Panc1 (cell line): ENCODE measurements around the gene CFAP410. TPM values are rescaled to one million over a fixed set of nuclear protein-coding genes. Genes with fewer than 3 reads are reported as not detected.

Experiments used
- ATAC-seq: fragments of 200-7000 bp; cut with Tn5 transposase; 2 replicates; pipeline ENCODE4 v1.9.1; 2020; ENCODE audit warnings: mild to moderate bottlenecking, moderate library complexity
- BruUV-seq: library from RNA; stranded (reverse); fragments of 400-500 nt; replicated peaks from 2 replicates; lab custom pipeline; 2021; lab: Mats Ljungman, UMichigan
- CTCF ChIA-PET: fragments of 300-600 bp; sonication (Branson Sonifier 250); formaldehyde crosslinking; loops from one replicate; lab custom pipeline; 2022; ENCODE audit warnings: antibody characterized with exemption; lab: Charles Lee
- POLR2A ChIA-PET: fragments of 300-600 bp; sonication (Branson Sonifier 250); formaldehyde crosslinking; loops from one replicate; lab custom pipeline; 2022; ENCODE audit warnings: antibody characterized with exemption; lab: Charles Lee
- DNase-seq: peaks from one replicate; pipeline ENCODE4 v3.0.0-alpha.2; 2010; ENCODE audit warnings: low read depth, low spot score
- H3K27ac ChIP-seq: 2 replicates; pipeline ENCODE4 v1.5.1; 2011; ENCODE audit warnings: mild to moderate bottlenecking, low read length, inconsistent platforms
- H3K27me3 ChIP-seq: fragments of 200-500 bp; sonication (Bioruptor generic); 2 replicates; pipeline ENCODE4 v1.6.0; 2014; ENCODE audit warnings: low read length, inconsistent platforms; ENCODE audit not compliant: control insufficient read depth, insufficient read depth
- H3K36me3 ChIP-seq: fragments of 200-500 bp; sonication (Bioruptor generic); 2 replicates; pipeline ENCODE4 v1.5.1; 2014; ENCODE audit warnings: inconsistent platforms, mild to moderate bottlenecking, low read length, moderate library complexity; ENCODE audit not compliant: control insufficient read depth, insufficient read depth
- H3K4me1 ChIP-seq: 2 replicates; pipeline ENCODE4 v1.5.1; 2011; ENCODE audit warnings: inconsistent platforms, mild to moderate bottlenecking, low read length, moderate library complexity; ENCODE audit not compliant: control insufficient read depth, insufficient read depth
- H3K4me3 ChIP-seq, 2 experiments: 2 replicates each; pipeline ENCODE4 v1.5.1; 2011 to 2012; ENCODE audit warnings: low read depth in 2 of 2, low read length in 2 of 2, mild to moderate bottlenecking in 2 of 2, inconsistent platforms in 1 of 2, moderate library complexity in 1 of 2
- H3K9me3 ChIP-seq: fragments of 200-500 bp; sonication (Bioruptor generic); 2 replicates; pipeline ENCODE4 v1.5.1; 2014; ENCODE audit warnings: low read depth, mild to moderate bottlenecking, inconsistent platforms, low read length, moderate library complexity; ENCODE audit not compliant: control insufficient read depth, insufficient read depth
- CTCF ChIP-seq: fragments of 450-650 bp; IDR thresholded peaks from 2 replicates; pipeline ENCODE4 v1.5.1; 2017; ENCODE audit warnings: mild to moderate bottlenecking
- POLR2AphosphoS5 ChIP-seq: IDR thresholded peaks from 2 replicates; pipeline ENCODE4 v1.6.1; 2012; ENCODE audit warnings: mild to moderate bottlenecking, low read depth, low read length, moderate library complexity
- SIN3A ChIP-seq: IDR thresholded peaks from 2 replicates; pipeline ENCODE4 v1.6.1; 2012; ENCODE audit warnings: low read depth, mild to moderate bottlenecking, low read length, moderate library complexity, borderline replicate concordance; ENCODE audit not compliant: insufficient read depth
- TCF7L2 ChIP-seq: IDR thresholded peaks from 2 replicates; pipeline ENCODE4 v1.6.1; 2011; ENCODE audit warnings: mild to moderate bottlenecking, low read depth, low read length, inconsistent platforms
- in situ Hi-C: cut with HindIII; loops from 2 replicates; pipeline ENCODE4 v1.10.0; 2016; ENCODE audit warnings: low sequenced_read_pairs, low pct_unique_long_range_greater_than_20kb
- intact Hi-C: fragments of 100-400 bp; cut with micrococcal nuclease; formaldehyde crosslinking; loops from one replicate; pipeline ENCODE4 v1.10.0; 2022; ENCODE audit not compliant: unreplicated experiment
- total RNA-seq: library from RNA; stranded (reverse); gene quantifications from one replicate; pipeline ENCODE4 v1.2.1, GENCODE V29; 2021; ENCODE audit not compliant: unreplicated experiment
- TF ChIP-seq, protein P1 (sequence below), 2 experiments: IDR thresholded peaks; 2 replicates each; pipeline ENCODE4 v1.6.1; 2011 to 2012; ENCODE audit warnings: low read depth in 2 of 2, control low read depth in 1 of 2, low read length in 1 of 2, mild to moderate bottlenecking in 1 of 2, moderate library complexity in 1 of 2; ENCODE audit not compliant: insufficient read depth in 1 of 2

The CFAP410 gene
- total RNA-seq, 1 experiment from 2014 or later, result 11.8 TPM

- CTCF ChIA-PET, result no interaction called here
- Histone ChIP-seq H3K27me3 (no peaks in the 10 kb centered on the region), H3K36me3 (no peaks in the 10 kb centered on the region), H3K4me3 (no peak overlapping the region), H3K27ac (no peak overlapping the region), H3K9me3 (no peaks in the 10 kb centered on the region), H3K4me1 (no peaks in the 10 kb centered on the region)
- POLR2A ChIA-PET, result no interaction called here
- ATAC-seq (no peak), DNase-seq (no peak)
- intact Hi-C loops, result no loop called here
- BruUV-seq, result no TSS peak
- TF ChIP-seq, protein P1, sequence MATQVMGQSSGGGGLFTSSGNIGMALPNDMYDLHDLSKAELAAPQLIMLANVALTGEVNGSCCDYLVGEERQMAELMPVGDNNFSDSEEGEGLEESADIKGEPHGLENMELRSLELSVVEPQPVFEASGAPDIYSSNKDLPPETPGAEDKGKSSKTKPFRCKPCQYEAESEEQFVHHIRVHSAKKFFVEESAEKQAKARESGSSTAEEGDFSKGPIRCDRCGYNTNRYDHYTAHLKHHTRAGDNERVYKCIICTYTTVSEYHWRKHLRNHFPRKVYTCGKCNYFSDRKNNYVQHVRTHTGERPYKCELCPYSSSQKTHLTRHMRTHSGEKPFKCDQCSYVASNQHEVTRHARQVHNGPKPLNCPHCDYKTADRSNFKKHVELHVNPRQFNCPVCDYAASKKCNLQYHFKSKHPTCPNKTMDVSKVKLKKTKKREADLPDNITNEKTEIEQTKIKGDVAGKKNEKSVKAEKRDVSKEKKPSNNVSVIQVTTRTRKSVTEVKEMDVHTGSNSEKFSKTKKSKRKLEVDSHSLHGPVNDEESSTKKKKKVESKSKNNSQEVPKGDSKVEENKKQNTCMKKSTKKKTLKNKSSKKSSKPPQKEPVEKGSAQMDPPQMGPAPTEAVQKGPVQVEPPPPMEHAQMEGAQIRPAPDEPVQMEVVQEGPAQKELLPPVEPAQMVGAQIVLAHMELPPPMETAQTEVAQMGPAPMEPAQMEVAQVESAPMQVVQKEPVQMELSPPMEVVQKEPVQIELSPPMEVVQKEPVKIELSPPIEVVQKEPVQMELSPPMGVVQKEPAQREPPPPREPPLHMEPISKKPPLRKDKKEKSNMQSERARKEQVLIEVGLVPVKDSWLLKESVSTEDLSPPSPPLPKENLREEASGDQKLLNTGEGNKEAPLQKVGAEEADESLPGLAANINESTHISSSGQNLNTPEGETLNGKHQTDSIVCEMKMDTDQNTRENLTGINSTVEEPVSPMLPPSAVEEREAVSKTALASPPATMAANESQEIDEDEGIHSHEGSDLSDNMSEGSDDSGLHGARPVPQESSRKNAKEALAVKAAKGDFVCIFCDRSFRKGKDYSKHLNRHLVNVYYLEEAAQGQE (IDR thresholded peaks at IDR 0.05; ENCODE audit: insufficient read depth in 1 of 2, low read depth in 2 of 2, low read length in 1 of 2), result no peak
- TF ChIP-seq TCF7L2 (no peak), CTCF (no peak), SIN3A (no peak), POLR2AphosphoS5 (no peak)
- in situ Hi-C loops, result no loop called here
Measured at GRCh38 chr21:44320847-44321246, 18.3 kb downstream of the CFAP410 start.

DNA sequence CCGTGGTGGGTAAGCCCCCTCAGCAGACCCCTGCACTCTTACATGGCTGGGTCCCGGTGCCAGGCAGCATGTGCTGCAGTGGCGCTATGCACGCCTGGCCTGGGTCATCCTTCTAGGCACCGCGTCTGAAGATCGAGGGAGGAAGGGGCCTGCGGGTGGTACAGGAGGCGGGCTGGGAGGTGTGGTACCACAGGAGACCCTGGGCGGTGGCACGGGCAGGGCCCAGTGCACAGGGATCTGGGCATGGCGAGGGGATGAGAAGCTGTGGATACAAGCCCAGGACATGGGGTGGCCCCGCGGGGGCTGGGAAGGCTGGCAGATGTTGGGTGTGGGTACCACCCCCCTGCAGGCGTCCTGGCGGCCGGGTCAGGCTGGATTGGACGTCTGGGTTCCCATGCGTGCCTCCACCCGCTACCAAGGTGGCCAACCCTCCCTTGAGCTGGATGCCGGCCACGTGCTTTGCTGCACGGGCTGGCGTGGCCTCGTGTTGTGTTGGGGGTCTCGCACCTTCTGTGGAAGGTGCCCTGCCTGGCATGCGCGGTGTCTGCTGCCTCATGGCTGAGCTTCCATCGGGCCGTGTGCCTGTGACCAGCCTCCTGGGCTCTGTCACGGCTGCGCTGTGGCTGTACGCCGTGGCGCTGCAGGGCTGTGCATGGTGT lies 19.7 kb downstream of the CFAP410 start:
- TF ChIP-seq TCF7L2, result no peak
- TF ChIP-seq SIN3A, result no peak
- TF ChIP-seq, protein P1 (IDR thresholded peaks at IDR 0.05; ENCODE audit: insufficient read depth in 1 of 2, low read depth in 2 of 2, low read length in 1 of 2), result no peak
- no peak for TF ChIP-seq CTCF
- TF ChIP-seq POLR2AphosphoS5, result no peak
- CTCF ChIA-PET, result interaction anchor here (0.6 kb wide), 1 partner anchor 168 kb away, joined by 4 read pairs; no protein-coding TSS in a partner anchor
- in situ Hi-C loops (no loop called here), intact Hi-C loops (no loop called here)
- H3K4me1 ChIP-seq, result no peaks in the 10 kb centered on the region
- H3K9me3 ChIP-seq, result no peaks in the 10 kb centered on the region
- H3K4me3 ChIP-seq, result no peak overlapping the region
- no peak for ATAC-seq
- no peaks in the 10 kb centered on the region for H3K36me3 ChIP-seq
- no peak for DNase-seq
- POLR2A ChIA-PET, result no interaction called here
- no peaks in the 10 kb centered on the region for H3K27me3 ChIP-seq
- H3K27ac ChIP-seq, result no peak overlapping the region
- BruUV-seq, result no TSS peak
